GM12874 (cell line): Measurements from ENCODE around the gene BCL3.

ENCODE experiments used
- CTCF ChIP-seq: IDR thresholded peaks from 2 replicates; pipeline ENCODE4 v1.5.1; 2011; ENCODE audit warnings: low read depth, mild to moderate bottlenecking, control low read depth, low read length, moderate library complexity; ENCODE audit not compliant: insufficient read depth

Gene BCL3

GRCh38 chr19:44782729-44783128 lies 34.2 kb downstream of the BCL3 start:
- TF ChIP-seq CTCF: no peak

GRCh38 chr19:44783545-44783944 lies 35.0 kb downstream of the BCL3 start:
- no peak for TF ChIP-seq CTCF

- TF ChIP-seq CTCF: no peak
Observed at GRCh38 chr19:44785271-44785670, 36.8 kb downstream of the BCL3 start.

GRCh38 chr19:44785993-44786392 lies 37.5 kb downstream of the BCL3 start:
- TF ChIP-seq CTCF: no peak

- TF ChIP-seq CTCF: no peak
Observed at GRCh38 chr19:44788971-44789370, 40.5 kb downstream of the BCL3 start.

- TF ChIP-seq CTCF: no peak
Observed at GRCh38 chr19:44789943-44790483, 41.5 kb downstream of the BCL3 start.

- no peak for TF ChIP-seq CTCF
Observed at GRCh38 chr19:44792281-44792680, 43.8 kb downstream of the BCL3 start.
